Trophoblast cell (in vitro differentiated cells and primary cell): ENCODE data around the gene XIRP2.

Experiments
- DNase-seq, 2 donors: peaks; one replicate each; pipeline ENCODE4 v3.0.0-alpha.2; 2016
- H2AFZ ChIP-seq: 2 replicates; pipeline ENCODE4 v1.6.1; 2013; ENCODE audit warnings: low read length, moderate library complexity, mild to moderate bottlenecking; ENCODE audit not compliant: insufficient read depth, poor library complexity
- H2AK5ac ChIP-seq: 2 replicates; pipeline ENCODE4 v1.6.1; 2013; ENCODE audit warnings: mild to moderate bottlenecking, low read length
- H2BK120ac ChIP-seq: 2 replicates; pipeline ENCODE4 v1.6.1; 2013; ENCODE audit warnings: low read length, mild to moderate bottlenecking, moderate library complexity; ENCODE audit not compliant: insufficient read depth, poor library complexity
- H2BK12ac ChIP-seq: 2 replicates; pipeline ENCODE4 v1.6.1; 2013; ENCODE audit warnings: mild to moderate bottlenecking, low read length, moderate library complexity
- H2BK5ac ChIP-seq: 2 replicates; pipeline ENCODE4 v1.6.1; 2013; ENCODE audit warnings: low read length, low read depth, moderate library complexity, mild to moderate bottlenecking; ENCODE audit not compliant: poor library complexity
- H3K14ac ChIP-seq: 2 replicates; pipeline ENCODE4 v1.6.1; 2013; ENCODE audit warnings: mild to moderate bottlenecking, low read length
- H3K18ac ChIP-seq: 2 replicates; pipeline ENCODE4 v1.6.1; 2013; ENCODE audit warnings: mild to moderate bottlenecking, low read length
- H3K23ac ChIP-seq: 2 replicates; pipeline ENCODE4 v1.6.1; 2013; ENCODE audit warnings: low read length
- H3K27ac ChIP-seq: 2 replicates; pipeline ENCODE4 v1.5.1; 2013; ENCODE audit warnings: low read depth, mild to moderate bottlenecking, inconsistent platforms, low read length, moderate library complexity
- H3K27me3 ChIP-seq: 2 replicates; pipeline ENCODE4 v1.6.1; 2013; ENCODE audit warnings: inconsistent platforms, mild to moderate bottlenecking, low read length, moderate library complexity; ENCODE audit not compliant: insufficient read depth
- H3K36me3 ChIP-seq, 2 experiments: 1 replicate in 1 of 2; 2 replicates in 1 of 2; pipeline ENCODE4 v1.6.1; 2013; ENCODE audit warnings: low read length in 2 of 2, mild to moderate bottlenecking in 2 of 2, moderate library complexity in 1 of 2; ENCODE audit not compliant: insufficient read depth in 2 of 2, control insufficient read depth in 1 of 2
- H3K4ac ChIP-seq: 2 replicates; pipeline ENCODE4 v1.6.1; 2013; ENCODE audit warnings: low read depth, mild to moderate bottlenecking, low read length, moderate library complexity
- H3K4me1 ChIP-seq, 2 experiments: 1 replicate in 1 of 2; 2 replicates in 1 of 2; pipeline ENCODE4 v1.6.1; 2013; ENCODE audit warnings: low read length in 2 of 2, mild to moderate bottlenecking in 2 of 2, moderate library complexity in 1 of 2; ENCODE audit not compliant: insufficient read depth in 2 of 2, control insufficient read depth in 1 of 2
- H3K4me2 ChIP-seq: 2 replicates; pipeline ENCODE4 v1.6.1; 2013; ENCODE audit warnings: inconsistent platforms, mild to moderate bottlenecking, low read length, moderate library complexity
- H3K4me3 ChIP-seq: 2 replicates; pipeline ENCODE4 v1.5.1; 2013; ENCODE audit warnings: mild to moderate bottlenecking, low read depth, low read length, inconsistent platforms
- H3K79me1 ChIP-seq: one replicate; pipeline ENCODE4 v1.6.1; 2013; ENCODE audit warnings: low read length
- H3K79me2 ChIP-seq: 2 replicates; pipeline ENCODE4 v1.6.1; 2013; ENCODE audit warnings: low read length, mild to moderate bottlenecking; ENCODE audit not compliant: control insufficient read depth, insufficient read depth, poor library complexity
- H3K9ac ChIP-seq: 2 replicates; pipeline ENCODE4 v1.6.1; 2013; ENCODE audit warnings: mild to moderate bottlenecking, low read length
- H3K9me3 ChIP-seq: 2 replicates; pipeline ENCODE4 v1.6.1; 2013; ENCODE audit warnings: low read depth, mild to moderate bottlenecking, control low read depth, inconsistent platforms, low read length; ENCODE audit not compliant: insufficient read depth
- H4K12ac ChIP-seq: 2 replicates; pipeline ENCODE4 v1.6.1; 2013; ENCODE audit warnings: low read depth, mild to moderate bottlenecking, low read length, moderate library complexity
- H4K8ac ChIP-seq: 2 replicates; pipeline ENCODE4 v1.6.1; 2013; ENCODE audit warnings: low read depth, mild to moderate bottlenecking, low read length, moderate library complexity
- H4K91ac ChIP-seq: one replicate; pipeline ENCODE4 v1.6.1; 2013; ENCODE audit warnings: low read depth, mild to moderate bottlenecking, low read length, moderate library complexity
- WGBS: extraction: QIAGEN DNeasy Blood & Tissue Kit; methylation state at CpG from one replicate; pipeline ENCODE4 v1.1.7; 2013; ENCODE audit warnings: missing lambda C conversion rate; ENCODE audit not compliant: insufficient read length, insufficient coverage; ENCODE audit errors: extremely low coverage; 5-methylcytosine and 5-hydroxymethylcytosine counted together

XIRP2 gene

GRCh38 chr2:167181134-167181533 is 292.9 kb downstream of the XIRP2 start:
- no peak for DNase-seq
- Histone ChIP-seq H2BK12ac (no peak overlapping the region), H3K79me2 (no peaks in the 10 kb centered on the region), H4K12ac (no peak overlapping the region), H4K8ac (no peak overlapping the region), H3K79me1 (no peaks in the 10 kb centered on the region), H3K27me3 (no peaks in the 10 kb centered on the region), H3K27ac (no peak overlapping the region), H2AFZ (no peak overlapping the region), H3K4me1 (no peaks in the 10 kb centered on the region), H3K9me3 (no peaks in the 10 kb centered on the region), H3K4me3 (no peak overlapping the region), H3K9ac (no peak overlapping the region), H3K4me2 (no peak overlapping the region), H2BK120ac (no peak overlapping the region), H3K36me3 (no peaks in the 10 kb centered on the region), H4K91ac (no peak overlapping the region), H3K14ac (no peak overlapping the region), H3K18ac (no peak overlapping the region), H2AK5ac (no peak overlapping the region), H3K4ac (no peak overlapping the region), H2BK5ac (no peak overlapping the region), H3K23ac (no peak overlapping the region)
- WGBS = no CpG with 5 or more reads among the region's 3 CpGs

GRCh38 chr2:167181688-167182087 is 293.4 kb downstream of the XIRP2 start:
- no peaks in the 10 kb centered on the region for H3K4me1 ChIP-seq
- H4K8ac ChIP-seq = no peak overlapping the region
- H2BK120ac ChIP-seq = no peak overlapping the region
- no peak overlapping the region for H3K14ac ChIP-seq
- no peak overlapping the region for H2AFZ ChIP-seq
- no peaks in the 10 kb centered on the region for H3K79me1 ChIP-seq
- H3K4me2 ChIP-seq = no peak overlapping the region
- H4K12ac ChIP-seq = no peak overlapping the region
- no peak overlapping the region for H3K23ac ChIP-seq
- no peak overlapping the region for H2BK12ac ChIP-seq
- WGBS = no CpG with 5 or more reads among the region's 4 CpGs
- no peaks in the 10 kb centered on the region for H3K36me3 ChIP-seq
- no peak overlapping the region for H4K91ac ChIP-seq
- no peaks in the 10 kb centered on the region for H3K27me3 ChIP-seq
- no peak overlapping the region for H2BK5ac ChIP-seq
- H2AK5ac ChIP-seq = no peak overlapping the region
- H3K79me2 ChIP-seq = no peaks in the 10 kb centered on the region
- no peaks in the 10 kb centered on the region for H3K9me3 ChIP-seq
- H3K9ac ChIP-seq = no peak overlapping the region
- H3K18ac ChIP-seq = no peak overlapping the region
- no peak overlapping the region for H3K27ac ChIP-seq
- H3K4ac ChIP-seq = no peak overlapping the region
- DNase-seq = no peak
- no peak overlapping the region for H3K4me3 ChIP-seq

- Histone ChIP-seq H2AFZ (no peak overlapping the region), H3K4me3 (no peak overlapping the region), H4K12ac (no peak overlapping the region), H3K79me2 (no peaks in the 10 kb centered on the region), H2BK120ac (no peak overlapping the region), H3K27ac (no peak overlapping the region), H2AK5ac (no peak overlapping the region), H3K9ac (no peak overlapping the region), H3K79me1 (no peaks in the 10 kb centered on the region), H3K9me3 (no peaks in the 10 kb centered on the region), H3K36me3 (no peaks in the 10 kb centered on the region), H3K18ac (no peak overlapping the region), H3K14ac (no peak overlapping the region), H2BK12ac (no peak overlapping the region), H4K91ac (no peak overlapping the region), H3K4me1 (no peaks in the 10 kb centered on the region), H3K23ac (no peak overlapping the region), H3K27me3 (no peaks in the 10 kb centered on the region), H2BK5ac (no peak overlapping the region), H3K4ac (no peak overlapping the region), H4K8ac (no peak overlapping the region), H3K4me2 (no peak overlapping the region)
- no peak for DNase-seq
- WGBS = no CpG with 5 or more reads among the region's 2 CpGs
Measured at GRCh38 chr2:167182403-167182802, 294.1 kb downstream of the XIRP2 start.

GRCh38 chr2:167183931-167184330 is 295.7 kb downstream of the XIRP2 start:
- Histone ChIP-seq H3K27me3 (no peaks in the 10 kb centered on the region), H2BK120ac (no peak overlapping the region), H2AFZ (no peak overlapping the region), H3K9me3 (no peaks in the 10 kb centered on the region), H3K14ac (no peak overlapping the region), H3K4me3 (no peak overlapping the region), H3K9ac (no peak overlapping the region), H3K27ac (no peak overlapping the region), H2BK12ac (no peak overlapping the region), H3K79me2 (no peaks in the 10 kb centered on the region), H3K4me1 (no peaks in the 10 kb centered on the region), H3K4ac (no peak overlapping the region), H4K8ac (no peak overlapping the region), H3K36me3 (no peaks in the 10 kb centered on the region), H3K23ac (no peak overlapping the region), H4K12ac (no peak overlapping the region), H3K4me2 (no peak overlapping the region), H3K18ac (no peak overlapping the region), H2BK5ac (no peak overlapping the region), H3K79me1 (no peaks in the 10 kb centered on the region), H4K91ac (no peak overlapping the region), H2AK5ac (no peak overlapping the region)
- WGBS = no CpG with 5 or more reads among the region's 3 CpGs
- DNase-seq = no peak
